ENCODE measurements around the gene DIP2B. TPM values are rescaled to one million over a fixed set of nuclear protein-coding genes. Genes with fewer than 3 reads are reported as not detected.

DIP2B gene
- total RNA-seq, 1 experiment from 2014 or later, result 29.4 TPM

- Histone ChIP-seq H2AFZ (no peak overlapping the region), H3K79me2 (ENCODE audit: low read depth) (0 out of 2 replicates have a peak, but pooled peaks cover 4% of the 10 kb centered on the region), H3K27me3 (ENCODE audit: insufficient read depth, low read depth) (no peaks in the 10 kb centered on the region), H3F3A (ENCODE audit: insufficient read depth, low read depth) (peaks cover 14% of the 10 kb centered on the region), H3K4me3 (no peak overlapping the region), H3K27ac (peak overlapping the region; percentile 19; the same call in 1 of the 2 replicates), H3K9me2 (ENCODE audit: insufficient read depth) (no peaks in the 10 kb centered on the region), H3K4me1 (replicated peaks; ENCODE audit: insufficient read depth) (peaks cover 20% of the 10 kb centered on the region), H3K36me3 (ENCODE audit: low read depth) (no peaks in the 10 kb centered on the region), H4K20me1 (ENCODE audit: insufficient read depth) (no peaks in the 10 kb centered on the region; the same call in 1 of the 2 replicates), H3K4me2 (no peak overlapping the region), H3K9me3 (ENCODE audit: insufficient read depth, low read depth) (no peaks in the 10 kb centered on the region)
- TF ChIP-seq CTCF (conservative IDR thresholded peaks at IDR 0.05), result no peak
- no peak for TF ChIP-seq EZH2 (IDR thresholded peaks at IDR 0.05; ENCODE audit: low read depth)
- BruUV-seq (replicated peaks), result no TSS peak
- DNase-seq, result peak in 1 of 2 experiments; percentile 74
- intact Hi-C loops (cut with micrococcal nuclease; ENCODE audit: unreplicated experiment), result no loop called here
- ChIA-PET POLR2A (ENCODE audit: unreplicated experiment) (no interaction called here), CTCF (no interaction called here)
Measured at GRCh38 chr12:50665170-50665569, 160.4 kb downstream of the DIP2B start.

- H3K36me3 ChIP-seq (ENCODE audit: low read depth), result no peaks in the 10 kb centered on the region
- H3K4me2 ChIP-seq, result no peak overlapping the region
- no peak overlapping the region for H3K4me3 ChIP-seq
- BruUV-seq (replicated peaks), result no TSS peak
- no peaks in the 10 kb centered on the region for H3K27me3 ChIP-seq (ENCODE audit: insufficient read depth, low read depth)
- H3K9me3 ChIP-seq (ENCODE audit: insufficient read depth, low read depth), result no peaks in the 10 kb centered on the region
- H3F3A ChIP-seq (ENCODE audit: insufficient read depth, low read depth), result peaks cover 14% of the 10 kb centered on the region
- 0 out of 2 replicates have a peak, but pooled peaks cover 4% of the 10 kb centered on the region for H3K79me2 ChIP-seq (ENCODE audit: low read depth)
- TF ChIP-seq CTCF (conservative IDR thresholded peaks at IDR 0.05) (no peak), EZH2 (IDR thresholded peaks at IDR 0.05; ENCODE audit: low read depth) (no peak)
- peak overlapping the region; percentile 19; the same call in 1 of the 2 replicates for H3K27ac ChIP-seq
- no peaks in the 10 kb centered on the region; the same call in 1 of the 2 replicates for H4K20me1 ChIP-seq (ENCODE audit: insufficient read depth)
- H2AFZ ChIP-seq, result no peak overlapping the region
- H3K9me2 ChIP-seq (ENCODE audit: insufficient read depth), result no peaks in the 10 kb centered on the region
- ChIA-PET CTCF (no interaction called here), POLR2A (ENCODE audit: unreplicated experiment) (no interaction called here)
- no peak for DNase-seq
- H3K4me1 ChIP-seq (replicated peaks; ENCODE audit: insufficient read depth), result peaks cover 20% of the 10 kb centered on the region
- intact Hi-C loops (cut with micrococcal nuclease; ENCODE audit: unreplicated experiment), result no loop called here
Measured at GRCh38 chr12:50665609-50666008, 160.8 kb downstream of the DIP2B start.

- intact Hi-C loops (cut with micrococcal nuclease; ENCODE audit: unreplicated experiment), result no loop called here
- Histone ChIP-seq H3F3A (ENCODE audit: insufficient read depth, low read depth) (peaks cover 14% of the 10 kb centered on the region; the same call in 1 of the 2 replicates), H3K4me2 (no peak overlapping the region), H3K4me3 (no peak overlapping the region), H4K20me1 (ENCODE audit: insufficient read depth) (no peaks in the 10 kb centered on the region), H3K79me2 (ENCODE audit: low read depth) (0 out of 2 replicates have a peak, but pooled peaks cover 4% of the 10 kb centered on the region), H3K9me2 (ENCODE audit: insufficient read depth) (no peaks in the 10 kb centered on the region), H2AFZ (no peak overlapping the region), H3K36me3 (ENCODE audit: low read depth) (0 out of 2 replicates have a peak, but pooled peaks cover 3% of the 10 kb centered on the region), H3K4me1 (replicated peaks; ENCODE audit: insufficient read depth) (peaks cover 20% of the 10 kb centered on the region), H3K27me3 (ENCODE audit: insufficient read depth, low read depth) (no peaks in the 10 kb centered on the region), H3K9me3 (ENCODE audit: insufficient read depth, low read depth) (no peaks in the 10 kb centered on the region), H3K27ac (no peak overlapping the region)
- ChIA-PET POLR2A (ENCODE audit: unreplicated experiment) (no interaction called here), CTCF (no interaction called here)
- no peak for DNase-seq
- no TSS peak for BruUV-seq (replicated peaks)
- TF ChIP-seq CTCF (conservative IDR thresholded peaks at IDR 0.05) (no peak), EZH2 (IDR thresholded peaks at IDR 0.05; ENCODE audit: low read depth) (no peak)
Measured at GRCh38 chr12:50666023-50666422, 161.2 kb downstream of the DIP2B start.

Measured in PC-9 (cell line).